Calu3 (cell line): Measurements from ENCODE around the gene CALY. TPM values are rescaled to one million over a fixed set of nuclear protein-coding genes. Genes with fewer than 3 reads are reported as not detected.

Experiments
- BruUV-seq: library from RNA; stranded (reverse); fragments of 400-500 nt; replicated peaks from 2 replicates; lab custom pipeline; 2021; lab: Mats Ljungman, UMichigan
- CTCF ChIA-PET: fragments of 300-600 bp; sonication (Branson Sonifier 250); formaldehyde crosslinking; loops from one replicate; lab custom pipeline; 2022; ENCODE audit warnings: antibody characterized with exemption; lab: Charles Lee
- DNase-seq: peaks from one replicate; pipeline ENCODE4 v3.0.0; 2022
- H3K27ac Mint-ChIP-seq: one replicate; pipeline ENCODE4 v1.8.0; 2022; ENCODE audit warnings: mixed read lengths; ENCODE audit not compliant: unreplicated experiment
- H3K27me3 Mint-ChIP-seq: one replicate; pipeline ENCODE4 v1.8.0; 2022; ENCODE audit warnings: mixed read lengths; ENCODE audit not compliant: unreplicated experiment
- H3K36me3 Mint-ChIP-seq: one replicate; pipeline ENCODE4 v1.8.0; 2022; ENCODE audit warnings: mild to moderate bottlenecking, moderate library complexity, mixed read lengths; ENCODE audit not compliant: insufficient read depth, unreplicated experiment
- H3K4me1 Mint-ChIP-seq: one replicate; pipeline ENCODE4 v1.8.0; 2022; ENCODE audit warnings: mild to moderate bottlenecking, low read depth, mixed read lengths; ENCODE audit not compliant: unreplicated experiment
- H3K4me3 Mint-ChIP-seq: one replicate; pipeline ENCODE4 v1.8.0; 2022; ENCODE audit warnings: mild to moderate bottlenecking, low read depth, moderate library complexity, mixed read lengths; ENCODE audit not compliant: unreplicated experiment
- H3K9me3 Mint-ChIP-seq: one replicate; pipeline ENCODE4 v1.8.0; 2022; ENCODE audit warnings: low read depth, mixed read lengths; ENCODE audit not compliant: unreplicated experiment
- intact Hi-C: fragments of 100-400 bp; cut with micrococcal nuclease; formaldehyde crosslinking; loops from one replicate; pipeline ENCODE4 v1.10.0; 2022; ENCODE audit not compliant: unreplicated experiment
- total RNA-seq: library from RNA; stranded (reverse); gene quantifications from 2 replicates; pipeline ENCODE4 v1.2.3, GENCODE V29; 2022
- TF ChIP-seq, protein P1 (sequence below): fragments of 200-600 bp; IDR thresholded peaks from one replicate; pipeline ENCODE4 v1.8.0; 2022; ENCODE audit warnings: antibody characterized with exemption; ENCODE audit not compliant: unreplicated experiment

CALY gene
- total RNA-seq, 1 experiment from 2014 or later = not detected

DNA sequence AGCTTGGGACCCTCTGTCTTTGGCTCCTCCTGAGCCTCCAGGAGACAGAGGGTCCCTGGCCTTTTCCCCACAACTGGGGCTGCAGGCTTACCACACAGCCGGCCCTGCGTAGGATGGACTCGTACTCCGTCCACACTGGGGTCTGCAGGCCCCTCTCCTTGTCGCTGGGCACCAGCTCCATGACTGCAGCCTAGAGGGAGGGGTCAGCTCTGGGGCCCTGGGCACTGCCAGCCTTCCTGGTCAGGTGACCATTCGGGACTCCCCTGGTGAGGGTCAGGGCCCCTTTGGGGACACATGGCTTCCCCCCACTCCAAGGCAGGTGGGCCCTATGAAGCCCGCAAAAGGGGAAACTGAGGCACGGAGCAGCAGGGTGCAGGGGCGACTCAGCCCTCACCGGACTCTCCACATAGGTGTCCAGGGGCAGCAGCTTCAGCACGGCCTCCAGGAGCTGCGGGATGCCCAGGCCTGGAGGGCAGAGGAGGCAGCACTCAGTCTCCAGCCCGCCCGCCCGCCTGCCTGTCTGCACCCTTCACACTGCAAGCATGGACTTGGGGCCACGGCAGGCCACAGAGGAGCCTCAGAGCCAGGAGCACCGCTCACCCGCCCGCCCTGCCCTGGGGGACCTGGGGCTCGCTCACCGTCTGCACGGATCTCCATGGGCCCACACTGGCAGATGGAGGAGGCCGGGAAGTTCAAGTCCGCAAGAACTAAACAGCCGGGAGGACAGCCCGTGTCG, 20.0 kb upstream of the CALY start:
- TF ChIP-seq, protein P1, sequence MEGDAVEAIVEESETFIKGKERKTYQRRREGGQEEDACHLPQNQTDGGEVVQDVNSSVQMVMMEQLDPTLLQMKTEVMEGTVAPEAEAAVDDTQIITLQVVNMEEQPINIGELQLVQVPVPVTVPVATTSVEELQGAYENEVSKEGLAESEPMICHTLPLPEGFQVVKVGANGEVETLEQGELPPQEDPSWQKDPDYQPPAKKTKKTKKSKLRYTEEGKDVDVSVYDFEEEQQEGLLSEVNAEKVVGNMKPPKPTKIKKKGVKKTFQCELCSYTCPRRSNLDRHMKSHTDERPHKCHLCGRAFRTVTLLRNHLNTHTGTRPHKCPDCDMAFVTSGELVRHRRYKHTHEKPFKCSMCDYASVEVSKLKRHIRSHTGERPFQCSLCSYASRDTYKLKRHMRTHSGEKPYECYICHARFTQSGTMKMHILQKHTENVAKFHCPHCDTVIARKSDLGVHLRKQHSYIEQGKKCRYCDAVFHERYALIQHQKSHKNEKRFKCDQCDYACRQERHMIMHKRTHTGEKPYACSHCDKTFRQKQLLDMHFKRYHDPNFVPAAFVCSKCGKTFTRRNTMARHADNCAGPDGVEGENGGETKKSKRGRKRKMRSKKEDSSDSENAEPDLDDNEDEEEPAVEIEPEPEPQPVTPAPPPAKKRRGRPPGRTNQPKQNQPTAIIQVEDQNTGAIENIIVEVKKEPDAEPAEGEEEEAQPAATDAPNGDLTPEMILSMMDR = no peak
- H3K9me3 Mint-ChIP-seq = no peaks in the 10 kb centered on the region
- H3K4me1 Mint-ChIP-seq = no peaks in the 10 kb centered on the region
- CTCF ChIA-PET = no interaction called here
- no TSS peak for BruUV-seq
- no peak for DNase-seq
- intact Hi-C loops = no loop called here
- no peak overlapping the region for H3K27ac Mint-ChIP-seq
- H3K4me3 Mint-ChIP-seq = peak overlapping the region; percentile 56
- H3K27me3 Mint-ChIP-seq = no peaks in the 10 kb centered on the region
- peaks cover 5% of the 10 kb centered on the region for H3K36me3 Mint-ChIP-seq

DNA sequence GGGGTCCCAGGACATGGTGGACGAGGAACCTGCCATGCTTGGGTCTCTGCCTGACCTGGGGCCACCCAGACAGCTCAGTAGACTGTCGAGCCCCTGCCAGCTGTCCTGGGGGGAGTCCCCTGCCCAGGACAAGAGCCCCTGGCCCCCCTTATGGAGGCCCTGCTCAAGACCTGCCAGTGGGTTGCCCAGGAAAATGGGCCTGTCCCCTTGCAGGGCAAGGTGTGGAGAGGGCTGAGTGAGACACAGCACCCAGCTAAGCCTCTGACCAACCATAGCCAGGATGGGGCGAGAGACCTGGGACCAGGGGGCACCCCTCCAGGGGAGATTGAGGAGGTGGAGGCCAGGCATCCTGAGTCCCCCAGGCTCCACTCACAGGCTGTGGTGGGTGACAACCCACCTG, 19.3 kb upstream of the CALY start:
- intact Hi-C loops = no loop called here
- Mint-ChIP-seq H3K27ac (no peak overlapping the region), H3K9me3 (no peaks in the 10 kb centered on the region), H3K36me3 (no peaks in the 10 kb centered on the region), H3K27me3 (no peaks in the 10 kb centered on the region), H3K4me3 (no peak overlapping the region), H3K4me1 (no peaks in the 10 kb centered on the region)
- TF ChIP-seq, protein P1 = no peak
- CTCF ChIA-PET = no interaction called here
- no peak for DNase-seq
- BruUV-seq = no TSS peak

DNA sequence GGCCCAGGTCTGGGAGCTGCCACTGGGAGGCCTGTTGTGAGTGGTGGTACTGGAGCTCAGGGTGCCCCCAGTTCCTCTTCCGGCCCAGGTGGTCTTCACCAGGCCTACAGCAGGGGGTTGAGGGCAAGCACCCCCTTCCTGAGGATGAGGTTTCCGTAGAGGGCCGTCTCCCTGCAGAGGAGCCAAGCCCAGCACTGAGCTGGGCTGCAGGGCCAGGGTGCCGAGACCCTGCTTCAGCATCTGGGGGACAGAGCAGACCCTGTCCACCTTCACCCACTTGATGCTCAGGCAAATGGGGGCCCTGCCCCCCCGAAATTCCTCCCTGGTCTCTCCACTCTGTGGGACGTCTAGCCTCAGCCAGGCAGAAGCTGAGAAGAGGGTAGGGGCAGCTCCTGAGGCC, 18.6 kb upstream of the CALY start:
- Mint-ChIP-seq H3K36me3 (no peaks in the 10 kb centered on the region), H3K27me3 (no peaks in the 10 kb centered on the region), H3K4me1 (no peaks in the 10 kb centered on the region), H3K4me3 (no peak overlapping the region), H3K9me3 (no peaks in the 10 kb centered on the region), H3K27ac (no peak overlapping the region)
- CTCF ChIA-PET = no interaction called here
- TF ChIP-seq, protein P1 = no peak
- intact Hi-C loops = no loop called here
- BruUV-seq = no TSS peak
- DNase-seq = no peak

DNA sequence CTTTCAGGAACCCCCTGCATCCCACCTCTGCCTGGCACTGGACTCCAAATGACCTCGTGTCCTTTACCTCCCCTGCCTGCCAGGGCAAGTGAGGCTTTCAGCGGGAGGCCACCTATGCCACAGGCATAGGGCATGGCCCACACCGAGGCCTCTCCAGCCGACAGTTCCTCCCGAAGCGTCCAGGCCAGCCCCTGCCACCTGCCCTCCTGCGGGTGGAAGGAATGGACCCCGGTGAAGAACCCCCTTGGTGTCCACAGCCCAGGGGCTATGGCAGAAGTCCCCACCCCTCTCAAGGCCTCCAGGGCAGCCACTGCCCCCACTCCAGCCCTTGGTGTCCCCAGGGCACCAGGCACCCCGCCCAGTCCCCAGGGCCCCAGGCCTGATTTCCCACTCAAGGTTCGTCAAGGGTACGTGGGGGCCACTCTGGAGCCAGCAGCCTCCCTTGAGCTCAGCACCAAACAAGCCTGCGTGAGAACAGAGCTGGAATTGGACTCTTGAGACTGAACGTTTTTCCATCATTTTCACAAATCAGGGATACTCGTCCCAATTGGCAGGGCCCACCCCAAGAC, 18.1 kb upstream of the CALY start:
- H3K9me3 Mint-ChIP-seq = no peaks in the 10 kb centered on the region
- H3K36me3 Mint-ChIP-seq = no peaks in the 10 kb centered on the region
- TF ChIP-seq, protein P1 = no peak
- intact Hi-C loops = no loop called here
- no TSS peak for BruUV-seq
- H3K4me1 Mint-ChIP-seq = no peaks in the 10 kb centered on the region
- DNase-seq = no peak
- no peaks in the 10 kb centered on the region for H3K27me3 Mint-ChIP-seq
- no peak overlapping the region for H3K27ac Mint-ChIP-seq
- no peak overlapping the region for H3K4me3 Mint-ChIP-seq
- CTCF ChIA-PET = no interaction called here
